Measurements from ENCODE around the gene RNF220. TPM values are rescaled to one million over a fixed set of nuclear protein-coding genes. Genes with fewer than 3 reads are reported as not detected.

The RNF220 gene
- total and polyA plus RNA-seq, 2 experiments from 2014 or later: 47.4 to 123 TPM

- no peak overlapping the region for H2AFZ ChIP-seq
- no peak for DNase-seq
- no peaks in the 10 kb centered on the region for H4K20me1 ChIP-seq (ENCODE audit: insufficient read depth)
- no peaks in the 10 kb centered on the region for H3K79me2 ChIP-seq (ENCODE audit: insufficient read depth)
- no peaks in the 10 kb centered on the region for H3K9me3 ChIP-seq (ENCODE audit: low read depth)
- TF ChIP-seq EZH2 (IDR thresholded peaks at IDR 0.05; ENCODE audit: insufficient read depth, poor library complexity, severe bottlenecking) (no peak), EZH2phosphoT487 (IDR thresholded peaks at IDR 0.05; ENCODE audit: insufficient read depth, low read depth) (no peak)
- peaks cover 32% of the 10 kb centered on the region for H3F3A ChIP-seq (ENCODE audit: insufficient read depth)
- H3K27me3 ChIP-seq (replicated peaks; ENCODE audit: insufficient read depth): no peaks in the 10 kb centered on the region
- H3K4me3 ChIP-seq: no peak overlapping the region
- H3K36me3 ChIP-seq (ENCODE audit: low read depth): no peaks in the 10 kb centered on the region
- H3K9ac ChIP-seq: no peak overlapping the region
- H3K9me2 ChIP-seq (ENCODE audit: insufficient read depth): no peaks in the 10 kb centered on the region
- no peak overlapping the region for H3K4me2 ChIP-seq (ENCODE audit: unreplicated experiment)
- 91 to 94% methylated on average over 7 of the region's 7 CpGs for WGBS, 2 experiments (ENCODE audit: low coverage in 1 of 2, low lambda C conversion rate in 2 of 2, missing lambda C conversion rate in 2 of 2)
- H3K4me1 ChIP-seq (ENCODE audit: insufficient read depth): peaks cover 44% of the 10 kb centered on the region
- in situ Hi-C loops (cut with MboI): no loop called here
- H3K27ac ChIP-seq: no peak overlapping the region
These were observed 220.3 kb downstream of the RNF220 start for GRCh38 chr1:44625348-44625747.

GRCh38 chr1:44628962-44629756, 224.1 kb downstream of the RNF220 start:
- in situ Hi-C loops (cut with MboI): no loop called here
- Histone ChIP-seq H3K9me3 (ENCODE audit: low read depth) (no peaks in the 10 kb centered on the region), H3K9ac (peak overlapping the region; percentile 43), H4K20me1 (ENCODE audit: insufficient read depth) (no peaks in the 10 kb centered on the region), H3K36me3 (ENCODE audit: low read depth) (no peaks in the 10 kb centered on the region), H3K4me2 (ENCODE audit: unreplicated experiment) (peak overlapping the region; percentile 22), H3K27ac (peak overlapping the region; percentile 92), H3K79me2 (ENCODE audit: insufficient read depth) (peaks cover 15% of the 10 kb centered on the region), H3K9me2 (ENCODE audit: insufficient read depth) (no peaks in the 10 kb centered on the region), H3F3A (ENCODE audit: insufficient read depth) (peaks cover 42% of the 10 kb centered on the region), H3K27me3 (replicated peaks; ENCODE audit: insufficient read depth) (no peaks in the 10 kb centered on the region), H3K4me1 (ENCODE audit: insufficient read depth) (peaks cover 37% of the 10 kb centered on the region), H3K4me3 (no peak overlapping the region), H2AFZ (no peak overlapping the region)
- peak; percentile 97 for DNase-seq
- 12% methylated on average over 5 of the region's 5 CpGs for WGBS, 2 experiments (ENCODE audit: low coverage in 1 of 2, low lambda C conversion rate in 2 of 2, missing lambda C conversion rate in 2 of 2)
- TF ChIP-seq EZH2 (IDR thresholded peaks at IDR 0.05; ENCODE audit: insufficient read depth, poor library complexity, severe bottlenecking) (no peak), EZH2phosphoT487 (IDR thresholded peaks at IDR 0.05; ENCODE audit: insufficient read depth, low read depth) (0 out of 2 replicates have a peak, but pooled peaks have one; percentile 42)

GRCh38 chr1:44630116-44630515, 225.1 kb downstream of the RNF220 start:
- H3K79me2 ChIP-seq (ENCODE audit: insufficient read depth): peaks cover 24% of the 10 kb centered on the region
- 36 to 37% methylated on average over 2 of the region's 2 CpGs for WGBS, 2 experiments (ENCODE audit: low coverage in 1 of 2, low lambda C conversion rate in 2 of 2, missing lambda C conversion rate in 2 of 2)
- TF ChIP-seq EZH2 (IDR thresholded peaks at IDR 0.05; ENCODE audit: insufficient read depth, poor library complexity, severe bottlenecking) (no peak), EZH2phosphoT487 (IDR thresholded peaks at IDR 0.05; ENCODE audit: insufficient read depth, low read depth) (no peak)
- in situ Hi-C loops (cut with MboI): no loop called here
- DNase-seq: peak; percentile 92
- H3K27ac ChIP-seq: peak overlapping the region; percentile 92
- H2AFZ ChIP-seq: no peak overlapping the region
- peaks cover 37% of the 10 kb centered on the region for H3K4me1 ChIP-seq (ENCODE audit: insufficient read depth)
- H3K4me3 ChIP-seq: no peak overlapping the region
- no peaks in the 10 kb centered on the region for H3K27me3 ChIP-seq (replicated peaks; ENCODE audit: insufficient read depth)
- H4K20me1 ChIP-seq (ENCODE audit: insufficient read depth): no peaks in the 10 kb centered on the region
- H3K9me2 ChIP-seq (ENCODE audit: insufficient read depth): no peaks in the 10 kb centered on the region
- H3K36me3 ChIP-seq (ENCODE audit: low read depth): no peaks in the 10 kb centered on the region
- H3F3A ChIP-seq (ENCODE audit: insufficient read depth): peaks cover 42% of the 10 kb centered on the region
- peak overlapping the region; percentile 22 for H3K4me2 ChIP-seq (ENCODE audit: unreplicated experiment)
- H3K9ac ChIP-seq: peak overlapping the region; percentile 43
- no peaks in the 10 kb centered on the region for H3K9me3 ChIP-seq (ENCODE audit: low read depth)

GRCh38 chr1:44631333-44631646, 226.2 kb downstream of the RNF220 start:
- TF ChIP-seq EZH2 (IDR thresholded peaks at IDR 0.05; ENCODE audit: insufficient read depth, poor library complexity, severe bottlenecking): no peak
- TF ChIP-seq EZH2phosphoT487 (IDR thresholded peaks at IDR 0.05; ENCODE audit: insufficient read depth, low read depth): no peak
- 27 to 43% methylated on average over 8 of the region's 8 CpGs for WGBS, 2 experiments (ENCODE audit: low coverage in 1 of 2, low lambda C conversion rate in 2 of 2, missing lambda C conversion rate in 2 of 2)
- peak overlapping the region; percentile 92 for H3K27ac ChIP-seq
- peak overlapping the region; percentile 84 for H2AFZ ChIP-seq
- H3K9me3 ChIP-seq (ENCODE audit: low read depth): no peaks in the 10 kb centered on the region
- H3K4me1 ChIP-seq (ENCODE audit: insufficient read depth): peaks cover 37% of the 10 kb centered on the region
- DNase-seq: no peak
- H3K79me2 ChIP-seq (ENCODE audit: insufficient read depth): peaks cover 24% of the 10 kb centered on the region
- peak overlapping the region; percentile 88 for H3K9ac ChIP-seq
- no peaks in the 10 kb centered on the region for H3K9me2 ChIP-seq (ENCODE audit: insufficient read depth)
- H3K27me3 ChIP-seq (replicated peaks; ENCODE audit: insufficient read depth): no peaks in the 10 kb centered on the region
- peak overlapping the region; percentile 89 for H3K4me2 ChIP-seq (ENCODE audit: unreplicated experiment)
- peak overlapping the region; percentile 78 for H3K4me3 ChIP-seq
- no peaks in the 10 kb centered on the region for H4K20me1 ChIP-seq (ENCODE audit: insufficient read depth)
- H3K36me3 ChIP-seq (ENCODE audit: low read depth): no peaks in the 10 kb centered on the region
- in situ Hi-C loops (cut with MboI): no loop called here
- H3F3A ChIP-seq (ENCODE audit: insufficient read depth): peaks cover 42% of the 10 kb centered on the region
